GM21390 (cell line): ENCODE results near the gene OR6Q1.
"Not testable (repeated sequence)": the region's sequence is repeated elsewhere in the genome, so short reads cannot be mapped to it uniquely, and the experiment has no call there.

Source experiments
- ATAC-seq: cut with Tn5 transposase; IDR thresholded peaks from one replicate; pipeline ENCODE4 v1.9.1; 2021; ENCODE audit not compliant: unreplicated experiment

The OR6Q1 gene

GRCh38 chr11:58030653-58031052, at the start of gene OR6Q1:
Gene OR6Q1 (plus strand): TSS chr11:58030953. CDS start chr11:58030953, 0 bp downstream.
- ATAC-seq: no peak

DNA sequence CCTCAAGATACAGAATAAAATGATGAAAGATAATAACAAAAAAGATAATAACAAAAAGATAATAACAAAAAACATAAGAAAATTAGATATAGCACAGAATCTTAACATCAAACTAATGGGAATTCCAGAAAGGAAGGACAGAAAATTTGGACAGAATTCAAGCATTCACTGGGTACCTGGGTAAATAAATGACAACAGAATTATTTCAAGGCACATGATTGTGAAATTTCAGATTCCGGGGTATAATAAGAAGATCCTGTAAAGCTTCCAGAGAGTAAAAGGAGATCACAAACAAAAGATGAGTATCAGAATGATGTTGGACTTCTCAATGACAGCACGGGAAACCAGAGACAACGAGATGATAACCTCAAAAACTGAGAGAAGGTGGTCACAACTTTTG, 49.2 kb upstream of the OR6Q1 start:
- no peak for ATAC-seq

DNA sequence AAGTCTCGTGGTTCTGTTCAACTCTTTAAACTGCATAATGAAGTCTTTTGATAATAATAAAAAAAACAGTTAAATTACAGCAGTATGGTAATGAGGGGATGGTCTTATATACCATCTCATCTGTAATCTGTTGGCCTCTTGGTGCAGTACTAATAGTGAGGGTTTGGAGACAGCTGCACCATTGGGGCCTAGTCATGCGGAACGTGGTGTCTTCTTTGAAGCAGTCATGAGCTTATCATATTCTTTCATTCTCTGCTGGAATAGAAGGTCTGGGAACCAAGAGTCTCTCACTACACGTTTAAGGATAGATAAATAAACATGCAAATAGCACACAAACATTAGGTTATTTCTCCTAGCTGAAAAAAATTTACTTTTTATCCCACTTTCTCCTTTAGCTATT, 48.0 kb upstream of the OR6Q1 start:
- no peak for ATAC-seq

DNA sequence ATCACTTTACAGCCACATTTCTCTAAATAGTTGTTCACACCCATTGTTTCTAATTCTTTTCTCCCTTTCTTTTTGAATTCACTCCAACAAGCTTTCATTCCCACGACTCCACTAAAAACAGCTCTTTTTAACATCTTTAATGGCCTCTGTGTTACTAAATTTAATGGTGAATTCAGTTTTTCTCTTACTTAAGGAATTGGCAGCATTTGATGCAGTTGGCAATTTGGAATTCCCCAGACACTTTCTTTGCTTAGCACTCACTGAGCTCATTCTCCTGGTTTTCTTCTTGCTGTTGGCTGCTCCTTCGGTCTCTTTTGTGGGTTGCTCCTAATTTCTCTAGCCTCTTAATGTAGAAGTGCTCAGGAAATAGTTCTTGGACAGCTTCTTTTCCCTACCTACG, 47.6 kb upstream of the OR6Q1 start:
- ATAC-seq: no peak

DNA sequence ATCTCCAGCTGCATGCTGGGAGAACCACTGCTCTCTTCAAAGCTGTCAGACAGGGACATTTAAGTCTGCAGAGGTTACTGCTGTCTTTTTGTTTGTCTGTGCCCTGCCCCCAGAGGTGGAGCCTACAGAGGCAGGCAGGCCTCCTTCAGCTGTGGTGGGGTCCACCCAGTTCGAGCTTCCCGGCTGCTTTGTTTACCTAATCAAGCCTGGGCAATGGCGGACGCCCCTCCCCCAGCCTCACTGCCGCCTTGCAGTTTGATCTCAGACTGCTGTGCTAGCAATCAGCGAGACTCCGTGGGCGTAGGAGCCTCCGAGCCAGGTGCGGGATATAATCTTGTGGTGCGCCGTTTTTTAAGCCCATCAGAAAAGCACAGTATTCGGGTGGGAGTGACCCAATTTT, 31.2 kb upstream of the OR6Q1 start:
- not testable (repeated sequence) for ATAC-seq

DNA sequence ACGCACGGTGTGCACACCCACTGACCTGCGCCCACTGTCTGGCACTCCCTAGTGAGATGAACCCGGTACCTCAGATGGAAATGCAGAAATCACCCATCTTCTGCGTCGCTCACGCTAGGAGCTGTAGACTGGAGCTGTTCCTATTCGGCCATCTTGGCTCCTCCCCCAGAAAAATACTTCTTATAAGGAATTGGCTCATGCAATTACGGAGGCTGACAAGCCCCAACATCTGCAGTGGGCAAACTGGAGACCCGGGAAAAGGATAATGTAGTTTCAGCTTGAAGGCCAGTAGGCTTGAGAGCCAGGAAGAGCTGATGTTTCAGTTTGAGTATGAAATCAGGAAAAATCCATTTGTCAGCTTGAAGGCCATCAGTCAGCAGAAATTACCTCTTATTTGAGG, 30.7 kb upstream of the OR6Q1 start:
- not testable (repeated sequence) for ATAC-seq

DNA sequence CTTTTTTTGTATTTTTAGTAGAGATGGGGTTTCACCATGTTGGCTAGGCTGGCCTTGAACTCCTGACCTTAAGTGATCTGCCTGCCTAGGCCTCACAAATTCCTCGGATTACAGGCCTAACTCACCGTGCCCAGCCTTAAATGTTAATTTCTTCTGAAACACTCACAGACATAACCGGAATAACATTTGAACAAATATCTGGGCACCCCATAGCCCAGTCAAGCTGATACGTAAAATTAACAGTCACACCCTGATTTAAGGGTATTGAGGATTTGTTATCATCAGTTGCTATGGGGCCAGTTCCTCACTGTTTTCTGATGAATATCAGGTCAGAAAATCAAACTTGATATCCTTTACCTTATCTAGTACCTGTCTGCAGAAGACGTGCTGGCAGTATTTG, 30.1 kb upstream of the OR6Q1 start:
- ATAC-seq: no peak

DNA sequence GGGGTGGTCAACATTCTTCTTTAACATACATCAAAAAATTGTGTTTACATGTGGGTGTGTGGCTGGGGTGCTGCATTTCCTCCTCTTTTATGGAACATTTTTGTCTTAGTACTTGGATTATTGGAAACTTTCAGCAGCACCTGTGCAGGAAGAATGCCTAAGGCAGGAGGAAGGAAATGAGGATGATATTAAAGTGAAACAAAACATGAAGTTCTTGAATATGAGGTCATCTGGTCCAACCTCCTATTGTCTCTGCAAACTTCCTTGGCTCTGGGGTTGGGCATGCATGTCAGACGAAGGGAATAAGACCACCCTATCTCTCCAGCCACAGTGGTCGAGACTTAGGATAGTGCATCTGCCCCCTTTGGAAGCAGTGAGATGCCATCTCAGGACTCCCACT, 27.7 kb upstream of the OR6Q1 start:
- ATAC-seq: no peak

- ATAC-seq: no peak
Observed at GRCh38 chr11:58003591-58003990, 27.2 kb upstream of the OR6Q1 start.

DNA sequence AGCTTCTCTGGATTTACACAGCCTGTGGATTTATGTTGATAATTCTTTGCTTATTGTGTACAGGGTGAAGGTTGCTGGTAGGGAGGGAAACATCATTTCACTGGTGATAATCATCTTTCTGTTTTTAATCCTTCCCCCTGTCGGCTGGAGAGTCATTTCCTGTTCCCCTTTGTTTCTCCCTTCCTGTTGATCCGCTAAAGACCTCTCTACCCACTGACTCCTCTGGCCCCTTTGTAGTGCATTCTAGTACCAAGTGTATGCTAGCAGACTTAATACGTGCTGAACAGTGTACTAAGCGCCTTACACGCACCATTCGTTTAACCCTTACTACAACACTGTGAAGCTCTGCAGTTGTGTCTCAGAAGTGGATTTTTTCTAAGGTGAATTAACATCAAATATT, 26.1 kb upstream of the OR6Q1 start:
- no peak for ATAC-seq

DNA sequence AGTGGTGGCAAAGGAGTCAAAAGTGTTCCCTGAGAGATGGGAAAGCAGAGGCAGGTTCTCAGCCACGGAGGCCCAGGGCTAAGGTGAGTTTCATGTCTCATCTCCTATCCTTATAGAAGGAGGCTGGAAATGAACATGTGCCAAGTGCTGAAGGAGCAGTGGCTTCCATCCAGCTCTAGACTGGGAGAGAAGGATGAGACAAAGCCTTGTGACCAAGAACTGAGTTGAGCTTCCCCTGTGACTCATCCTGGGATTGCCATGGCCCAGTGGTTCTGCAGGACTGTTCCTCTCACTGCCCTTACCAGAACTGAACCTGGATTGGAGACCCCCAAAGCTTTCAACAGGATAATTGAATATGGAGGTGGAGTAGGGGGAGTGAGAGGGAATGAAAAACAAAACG, 23.8 kb upstream of the OR6Q1 start:
- ATAC-seq: no peak

DNA sequence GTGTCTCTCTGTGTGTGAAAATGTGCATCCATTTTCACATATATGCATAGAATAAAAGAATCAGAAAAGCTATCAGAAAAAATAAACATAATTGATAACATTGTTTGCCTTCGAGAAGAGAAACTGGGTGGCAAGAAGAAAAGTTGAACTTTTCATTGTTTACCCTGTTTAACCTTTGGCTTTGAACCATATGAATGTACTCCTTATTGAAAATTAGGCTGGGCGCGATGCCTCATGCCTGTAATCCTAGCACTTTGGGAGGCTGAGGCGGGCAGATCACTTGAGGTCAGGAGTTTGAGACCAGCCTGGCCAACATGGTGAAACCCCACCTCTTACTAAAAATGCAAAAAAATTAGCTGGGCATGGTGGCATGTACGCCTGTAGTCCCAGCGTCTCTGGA, 19.0 kb upstream of the OR6Q1 start:
- ATAC-seq: no peak

DNA sequence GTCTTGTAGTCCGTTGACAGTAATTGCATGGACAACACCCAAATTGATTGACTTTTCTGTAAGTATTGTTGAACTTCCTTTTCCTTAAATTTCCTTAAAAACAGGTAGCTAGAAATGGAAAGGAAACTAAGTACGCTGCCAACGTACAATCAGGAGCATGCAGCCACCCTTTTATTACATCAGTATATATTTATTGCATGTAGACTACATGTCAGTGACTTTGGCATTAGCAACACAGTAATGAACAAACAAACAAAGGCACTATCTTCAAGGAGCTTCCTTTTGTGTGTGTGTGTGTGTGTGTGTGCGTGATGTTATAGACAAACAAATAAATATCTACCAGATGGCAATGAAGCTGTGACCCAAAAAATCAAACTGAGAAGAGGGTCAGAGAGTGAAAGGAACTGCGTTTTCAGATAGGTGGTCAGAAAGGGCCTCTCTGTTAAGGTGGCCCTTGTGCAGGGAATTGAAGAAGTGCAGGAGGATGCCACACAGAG, 7.3 kb upstream of the OR6Q1 start, which contains the start of gene OR9Q1:
Gene OR9Q1, plus strand, starts transcription at position 447 of the 497 bp plus-strand sequence. CDS start 155,564 bp downstream, outside the sequence.
- no peak for ATAC-seq

GRCh38 chr11:58024601-58025091, 6.1 kb upstream of the OR6Q1 start:
- ATAC-seq: no peak

DNA sequence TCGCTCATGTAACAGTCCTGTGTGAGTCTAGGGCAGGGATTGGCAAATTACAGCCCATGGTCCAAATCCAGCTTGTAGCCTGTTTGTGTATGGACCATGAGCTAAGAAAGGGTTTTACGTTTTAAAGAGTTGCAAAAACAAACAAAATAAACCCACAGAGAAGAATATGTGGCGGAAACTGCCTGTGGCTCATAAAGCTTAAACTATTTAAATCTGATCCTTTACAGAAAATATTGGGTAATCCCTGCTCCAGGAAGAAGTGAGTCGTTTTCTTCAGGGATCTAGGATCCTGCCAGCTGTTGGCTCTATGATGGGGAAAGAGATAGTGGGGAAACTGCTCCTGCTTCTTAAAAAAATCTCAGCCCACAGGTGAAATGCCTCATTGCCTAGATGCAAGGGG, 3.4 kb upstream of the OR6Q1 start:
- ATAC-seq: no peak

- ATAC-seq: no peak
Observed at GRCh38 chr11:58028687-58029411, 1.9 kb upstream of the OR6Q1 start.

DNA sequence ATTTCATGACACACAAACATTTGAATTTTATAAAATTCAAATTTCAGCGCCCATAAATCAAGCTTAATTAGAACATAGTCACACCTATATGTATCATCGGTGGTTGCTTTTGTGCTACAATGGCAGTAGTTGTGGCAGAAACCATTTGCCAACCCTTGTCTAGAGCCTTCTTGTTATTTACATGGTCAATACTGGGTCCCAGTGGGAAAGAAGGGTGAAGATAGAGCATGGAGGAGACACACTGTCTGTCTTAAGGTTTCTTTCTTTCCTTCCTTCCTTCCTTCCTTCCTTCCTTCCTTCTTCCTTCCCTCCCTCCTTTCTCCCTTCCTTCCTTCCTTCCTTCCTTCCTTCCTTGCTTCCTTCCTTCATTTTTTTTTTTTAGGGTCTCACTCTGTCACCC, 3.7 kb downstream of the OR6Q1 start:
- no peak for ATAC-seq

DNA sequence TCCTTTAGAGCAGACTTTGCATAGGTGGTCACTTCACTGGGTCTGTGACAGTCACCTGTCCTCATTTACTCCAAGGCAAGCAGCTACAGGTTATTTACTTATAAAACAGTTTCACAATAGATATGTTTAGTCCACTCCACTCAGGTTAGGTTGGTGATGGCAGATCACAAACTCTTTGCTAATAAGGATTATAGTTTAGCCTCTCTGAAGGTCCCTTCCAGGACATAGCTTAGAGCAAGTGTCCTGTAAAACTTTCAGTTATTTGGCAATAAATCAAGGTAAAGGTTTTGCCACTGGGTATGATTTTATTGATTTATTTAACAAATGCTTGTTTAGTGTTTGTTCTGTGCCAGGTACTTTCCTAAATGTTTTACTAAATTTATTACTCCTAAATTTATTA, 8.8 kb downstream of the OR6Q1 start:
- no peak for ATAC-seq

- no peak for ATAC-seq
Observed at GRCh38 chr11:58043379-58043778, 12.6 kb downstream of the OR6Q1 start.

GRCh38 chr11:58046231-58046630, 15.5 kb downstream of the OR6Q1 start:
- no peak for ATAC-seq

DNA sequence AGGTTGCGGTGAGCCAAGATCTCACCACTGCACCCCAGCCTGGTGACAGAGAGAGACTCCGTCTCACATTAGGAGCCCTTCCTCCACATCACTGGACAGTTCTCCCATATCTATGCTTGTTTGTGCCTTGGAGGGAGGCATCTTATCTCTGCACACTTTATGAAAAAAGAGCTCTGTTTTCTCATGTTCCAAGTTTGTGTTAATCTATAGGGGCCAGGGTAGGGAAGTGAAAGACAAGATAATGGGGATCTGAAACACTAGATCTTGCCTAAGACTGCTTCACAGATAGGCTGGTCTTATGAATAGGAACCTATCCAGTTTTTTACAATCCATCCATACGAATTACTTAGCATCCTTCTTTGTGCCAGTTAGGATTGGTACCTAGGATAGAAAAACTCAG, 17.1 kb downstream of the OR6Q1 start:
- ATAC-seq: no peak

GRCh38 chr11:58055806-58056401, 25.2 kb downstream of the OR6Q1 start:
- ATAC-seq: no peak
